Prostate gland (tissue), 2 donors: ENCODE results near the gene KLRC3. TPM values are rescaled to one million over a fixed set of nuclear protein-coding genes. Genes with fewer than 3 reads are reported as not detected.
A peak's percentile ranks its signal among the peaks of the same experiment; 100 is the strongest.
"Not testable (repeated sequence)": the region's sequence is repeated elsewhere in the genome, so short reads cannot be mapped to it uniquely, and the experiment has no call there.

Experiments used
- DNase-seq: peaks from one replicate; pipeline ENCODE4 v3.0.0-alpha.2; 2019; ENCODE audit warnings: low spot score
- H3K27ac ChIP-seq, 2 donors: fragments of 200-600 bp; sonication (generic); 2 replicates each; pipeline ENCODE4 v1.5.1; 2017 to 2019
- H3K27me3 ChIP-seq: fragments of 200-600 bp; sonication (generic); replicated peaks from 2 replicates; pipeline ENCODE4 v1.5.1; 2019; ENCODE audit not compliant: insufficient read depth
- H3K36me3 ChIP-seq, 2 donors: fragments of 200-600 bp; sonication (generic); 1 replicate in 1 of 2; 2 replicates in 1 of 2; pipeline versions ENCODE4 v1.5.1 to v1.8.1; 2017 to 2019
- H3K4me1 ChIP-seq: fragments of 200-600 bp; sonication (generic); replicated peaks from 2 replicates; pipeline ENCODE4 v1.5.1; 2019
- H3K4me3 ChIP-seq, 2 donors: fragments of 200-600 bp; sonication (generic); 2 replicates each; pipeline ENCODE4 v1.5.1; 2017 to 2019
- H3K9me3 ChIP-seq: fragments of 200-600 bp; sonication (generic); 2 replicates; pipeline ENCODE4 v1.5.1; 2017
- POLR2A ChIP-seq: fragments of 450-650 bp; IDR thresholded peaks from one replicate; pipeline ENCODE4 v1.6.1; 2016; ENCODE audit warnings: antibody characterized with exemption, mild to moderate bottlenecking
- POLR2AphosphoS5 ChIP-seq: sonication (generic); formaldehyde crosslinking; IDR thresholded peaks from one replicate; pipeline ENCODE4 v1.6.1; 2017; ENCODE audit warnings: antibody characterized with exemption
- WGBS: methylation state at CpG from one replicate; pipeline ENCODE4 v1.1.5; 2018; 5-methylcytosine and 5-hydroxymethylcytosine counted together
- intact Hi-C: fragments of 100-400 bp; cut with DNase I; formaldehyde crosslinking; loops from one replicate; pipeline ENCODE4 v1.14.2; 2022
- total RNA-seq, 2 donors: library from RNA; depleted of rRNA; stranded (reverse); fragments of >200 nt; gene quantifications; one replicate each; pipeline ENCODE4 v1.1.0, GENCODE V29; 2016
- TF ChIP-seq, protein P1 (sequence below), 4 experiments: fragments of 200-600 bp in 2 of 4; fragments of 450-650 bp in 2 of 4; sonication (generic) in 2 of 4; IDR thresholded peaks; 1 replicate in 3 of 4; 2 replicates in 1 of 4; pipeline ENCODE4 v1.5.1; 2016 to 2019; ENCODE audit warnings: antibody characterized with exemption in 4 of 4, mild to moderate bottlenecking in 2 of 4, moderate library complexity in 2 of 4

The KLRC3 gene
- total RNA-seq, 2 donors from 2014 or later, result not detected

DNA sequence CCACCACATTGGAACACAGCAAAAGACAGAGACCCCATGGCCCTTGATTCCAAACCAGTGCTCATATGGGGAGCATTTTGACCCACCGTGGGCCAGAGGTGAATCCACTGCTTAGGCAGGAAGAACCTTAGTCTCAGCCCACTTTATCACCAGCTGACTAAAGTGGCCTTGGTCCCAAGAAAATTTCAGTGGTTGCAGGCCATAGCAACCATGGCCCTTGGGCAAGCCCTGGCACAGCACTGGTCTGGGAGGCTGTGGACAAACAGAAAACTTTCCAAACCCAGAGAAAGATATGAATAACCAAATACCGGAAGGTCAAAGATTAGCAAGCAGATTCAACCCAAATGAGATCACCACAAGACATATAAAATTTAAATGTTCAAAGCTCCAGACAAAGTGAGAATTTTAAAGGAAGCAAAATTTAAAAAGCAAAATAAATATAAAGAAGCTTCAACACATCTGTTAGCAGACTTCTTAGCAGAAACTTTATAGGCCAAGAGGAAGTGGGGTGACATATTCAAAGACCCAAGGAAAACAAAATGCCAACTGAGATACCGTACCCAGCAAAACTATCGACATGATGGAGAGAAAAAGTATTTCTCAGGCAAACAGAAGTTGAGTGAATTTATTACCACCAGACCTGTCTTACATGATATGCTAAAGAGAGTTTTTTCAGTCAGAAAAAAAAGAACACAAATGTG is 38.3 kb downstream of the KLRC3 start:
- Histone ChIP-seq H3K27me3 (no peaks in the 10 kb centered on the region), H3K4me1 (no peaks in the 10 kb centered on the region), H3K27ac (no peak overlapping the region), H3K4me3 (no peak overlapping the region), H3K36me3 (no peaks in the 10 kb centered on the region), H3K9me3 (no peaks in the 10 kb centered on the region)
- no peak for TF ChIP-seq POLR2A
- TF ChIP-seq, protein P1, sequence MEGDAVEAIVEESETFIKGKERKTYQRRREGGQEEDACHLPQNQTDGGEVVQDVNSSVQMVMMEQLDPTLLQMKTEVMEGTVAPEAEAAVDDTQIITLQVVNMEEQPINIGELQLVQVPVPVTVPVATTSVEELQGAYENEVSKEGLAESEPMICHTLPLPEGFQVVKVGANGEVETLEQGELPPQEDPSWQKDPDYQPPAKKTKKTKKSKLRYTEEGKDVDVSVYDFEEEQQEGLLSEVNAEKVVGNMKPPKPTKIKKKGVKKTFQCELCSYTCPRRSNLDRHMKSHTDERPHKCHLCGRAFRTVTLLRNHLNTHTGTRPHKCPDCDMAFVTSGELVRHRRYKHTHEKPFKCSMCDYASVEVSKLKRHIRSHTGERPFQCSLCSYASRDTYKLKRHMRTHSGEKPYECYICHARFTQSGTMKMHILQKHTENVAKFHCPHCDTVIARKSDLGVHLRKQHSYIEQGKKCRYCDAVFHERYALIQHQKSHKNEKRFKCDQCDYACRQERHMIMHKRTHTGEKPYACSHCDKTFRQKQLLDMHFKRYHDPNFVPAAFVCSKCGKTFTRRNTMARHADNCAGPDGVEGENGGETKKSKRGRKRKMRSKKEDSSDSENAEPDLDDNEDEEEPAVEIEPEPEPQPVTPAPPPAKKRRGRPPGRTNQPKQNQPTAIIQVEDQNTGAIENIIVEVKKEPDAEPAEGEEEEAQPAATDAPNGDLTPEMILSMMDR (IDR thresholded peaks at IDR 0.05), result no peak
- no peak for TF ChIP-seq POLR2AphosphoS5
- intact Hi-C loops, result no loop called here
- no peak for DNase-seq
- 91% methylated on average over 4 of the region's 4 CpGs for WGBS

DNA sequence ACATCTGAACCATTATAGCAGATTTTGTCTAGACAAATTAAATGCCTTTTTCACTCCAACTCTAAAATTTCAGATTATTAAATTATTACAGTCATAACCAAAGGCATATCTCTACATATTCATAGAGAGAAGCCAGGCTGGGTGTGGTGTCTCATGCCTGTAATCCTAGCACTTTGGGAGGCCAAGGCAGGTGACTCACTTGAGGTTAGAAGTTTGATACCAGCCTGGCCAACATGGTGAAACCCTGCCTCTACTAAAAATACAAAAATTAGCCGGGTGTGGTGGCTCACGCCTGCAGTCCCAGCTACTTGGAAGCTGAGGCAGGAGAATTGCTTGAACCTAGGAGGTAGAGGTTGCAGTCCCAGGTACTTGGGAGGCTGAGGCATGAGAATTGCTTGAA is 41.7 kb downstream of the KLRC3 start:
- H3K4me3 ChIP-seq, H3K9me3 ChIP-seq, intact Hi-C loops, H3K36me3 ChIP-seq, H3K27me3 ChIP-seq, H3K4me1 ChIP-seq, DNase-seq, H3K27ac ChIP-seq: not testable (repeated sequence)
- WGBS, result 91% methylated on average over 2 of the region's 2 CpGs

DNA sequence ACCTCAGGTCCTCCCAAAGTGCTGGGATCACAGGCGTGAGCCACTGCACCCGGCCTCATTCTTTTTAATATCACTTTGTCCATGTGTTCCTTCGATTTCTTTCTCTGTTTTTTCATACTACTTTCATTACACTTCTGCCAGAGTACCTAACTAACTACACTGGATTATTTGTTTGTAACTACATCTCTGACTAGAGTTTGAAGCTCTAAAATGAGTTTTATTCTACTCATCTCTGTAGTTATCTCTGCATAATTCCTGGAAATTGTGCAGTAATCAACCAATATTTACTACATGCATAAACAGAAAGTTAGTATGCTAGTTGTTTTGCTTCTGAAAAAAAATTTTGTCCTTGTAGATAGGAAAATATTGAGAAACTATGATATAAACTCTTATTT is 45.8 kb downstream of the KLRC3 start:
- Histone ChIP-seq H3K36me3 (no peaks in the 10 kb centered on the region), H3K4me3 (no peak overlapping the region), H3K4me1 (no peaks in the 10 kb centered on the region), H3K9me3 (no peaks in the 10 kb centered on the region), H3K27ac (no peak overlapping the region), H3K27me3 (no peaks in the 10 kb centered on the region)
- intact Hi-C loops, result no loop called here
- no peak for TF ChIP-seq POLR2AphosphoS5
- no peak for TF ChIP-seq POLR2A
- TF ChIP-seq, protein P1 (IDR thresholded peaks at IDR 0.05), result no peak
- WGBS, result 93% methylated on average over 3 of the region's 3 CpGs
- no peak for DNase-seq

DNA sequence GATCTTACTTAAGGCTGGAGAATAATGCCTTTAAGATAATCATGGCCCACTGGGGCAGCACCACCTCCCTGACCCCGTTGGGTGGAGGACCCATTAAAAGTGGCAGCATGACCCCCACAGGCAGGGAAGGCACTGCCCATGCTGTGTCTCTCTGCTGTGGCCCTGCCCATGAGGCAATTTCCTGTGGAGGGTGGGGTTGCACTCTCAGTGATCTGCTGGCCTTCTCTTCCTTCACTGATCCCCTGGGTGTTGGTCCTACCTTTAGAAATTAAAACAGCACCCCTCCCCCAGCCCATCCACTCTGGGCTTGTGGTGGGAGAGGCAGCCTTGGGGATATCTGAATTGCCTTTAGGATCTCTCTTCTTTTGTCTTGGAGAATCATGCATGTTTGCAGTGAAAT is 47.8 kb downstream of the KLRC3 start:
- Histone ChIP-seq H3K9me3 (no peaks in the 10 kb centered on the region), H3K27ac (peak overlapping the region in 1 of 2 donors; percentile 55), H3K36me3 (no peaks in the 10 kb centered on the region), H3K4me3 (no peak overlapping the region), H3K4me1 (no peaks in the 10 kb centered on the region), H3K27me3 (no peaks in the 10 kb centered on the region)
- intact Hi-C loops, result no loop called here
- DNase-seq, result no peak
- no peak for TF ChIP-seq POLR2AphosphoS5
- TF ChIP-seq, protein P1 (IDR thresholded peaks at IDR 0.05), result no peak
- no peak for TF ChIP-seq POLR2A
- 48% methylated on average over 1 of the region's 1 CpG for WGBS

DNA sequence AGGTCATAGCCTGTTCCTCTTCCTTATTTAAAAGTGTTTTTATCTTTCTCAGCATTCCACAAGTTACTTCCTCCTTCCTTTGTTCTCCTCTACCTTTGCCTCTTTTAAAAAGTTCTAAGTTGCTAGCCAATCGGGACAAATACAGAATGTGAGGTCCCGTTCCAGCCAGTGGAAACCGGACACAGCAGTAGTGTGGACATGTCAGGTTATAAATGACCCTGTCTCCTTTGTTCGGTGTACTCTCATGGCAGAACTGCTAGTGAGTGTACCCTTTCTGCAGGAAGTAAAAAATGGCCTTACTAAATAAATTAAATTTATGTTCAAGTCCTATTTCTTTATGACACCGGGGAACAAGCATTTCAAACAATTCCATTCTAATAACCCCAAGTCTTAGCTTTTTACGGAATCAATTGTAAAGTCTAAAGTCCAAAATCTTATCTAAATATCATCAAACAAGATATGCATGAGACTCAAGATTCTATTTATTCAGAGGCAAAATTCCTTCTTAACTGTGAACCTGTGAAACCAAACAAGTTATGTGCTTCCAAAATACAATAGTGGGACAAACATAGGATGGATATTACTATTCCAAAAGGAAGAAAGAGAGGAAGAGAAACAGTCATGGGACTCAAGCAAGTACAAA is 48.4 kb downstream of the KLRC3 start:
- TF ChIP-seq POLR2AphosphoS5, result peak; percentile 38
- WGBS, result 29% methylated on average over 6 of the region's 6 CpGs
- intact Hi-C loops, H3K4me1 ChIP-seq, H3K4me3 ChIP-seq, H3K36me3 ChIP-seq, H3K27me3 ChIP-seq, DNase-seq, H3K9me3 ChIP-seq: not testable (repeated sequence)
- H3K27ac ChIP-seq, result peak overlapping the region; percentile 20 to 55
